Heart left ventricle (tissue), 13 donors: ENCODE data around the gene TIMM22.

Experiments used
- POLR2A ChIP-seq, 2 donors: fragments of 450-650 bp; IDR thresholded peaks; one replicate each; pipeline ENCODE4 v1.6.1; 2017; ENCODE audit warnings: antibody characterized with exemption in 2 of 2, mild to moderate bottlenecking in 2 of 2, moderate library complexity in 2 of 2
- TF ChIP-seq, protein P1 (sequence below), 12 donors: fragments of 200-600 bp; sonication (generic) in 4 of 12; IDR thresholded peaks; one replicate each; pipeline versions ENCODE4 v1.5.0 to v1.8.0; 2018 to 2022; ENCODE audit warnings: antibody characterized with exemption in 12 of 12, mild to moderate bottlenecking in 5 of 12
- donor health status: ischemic (EF 13 %, LVEDD 7.1; RV severe dilation, severe dysfunction).
- donor health status: DM: no; HTN: yes; CAD: no.
- donor health status: DM: no; HTN: no; CAD: no.
- donor health status: ischemic (EF 25% LVEDD 6.9; RV normal size, moderate dysfunction).
- donor health status: ischemic (EF 25% LVEDD 5.7; RV mildly dilated, moderate dysfunction).
- donor health status: ischemic (EF 35%, LVEDD 5.7; RV mildly dilated, moderate dysfunction).
- donor health status: nonischemic (EF 11% LVEDD 7.7; RV severe dilation, severe dysfunction).
- donor health status: DM: yes; HTN: yes; CAD: no.
- donor health status: PGD.
- donor health status: ischemic (EF 29% LVEDD 5.4; RV normal size, mild dysfunction).
- donor health status: nonischemic (EF 23%, LVEDD 6.1; RV moderate dilation, normal function).

DNA sequence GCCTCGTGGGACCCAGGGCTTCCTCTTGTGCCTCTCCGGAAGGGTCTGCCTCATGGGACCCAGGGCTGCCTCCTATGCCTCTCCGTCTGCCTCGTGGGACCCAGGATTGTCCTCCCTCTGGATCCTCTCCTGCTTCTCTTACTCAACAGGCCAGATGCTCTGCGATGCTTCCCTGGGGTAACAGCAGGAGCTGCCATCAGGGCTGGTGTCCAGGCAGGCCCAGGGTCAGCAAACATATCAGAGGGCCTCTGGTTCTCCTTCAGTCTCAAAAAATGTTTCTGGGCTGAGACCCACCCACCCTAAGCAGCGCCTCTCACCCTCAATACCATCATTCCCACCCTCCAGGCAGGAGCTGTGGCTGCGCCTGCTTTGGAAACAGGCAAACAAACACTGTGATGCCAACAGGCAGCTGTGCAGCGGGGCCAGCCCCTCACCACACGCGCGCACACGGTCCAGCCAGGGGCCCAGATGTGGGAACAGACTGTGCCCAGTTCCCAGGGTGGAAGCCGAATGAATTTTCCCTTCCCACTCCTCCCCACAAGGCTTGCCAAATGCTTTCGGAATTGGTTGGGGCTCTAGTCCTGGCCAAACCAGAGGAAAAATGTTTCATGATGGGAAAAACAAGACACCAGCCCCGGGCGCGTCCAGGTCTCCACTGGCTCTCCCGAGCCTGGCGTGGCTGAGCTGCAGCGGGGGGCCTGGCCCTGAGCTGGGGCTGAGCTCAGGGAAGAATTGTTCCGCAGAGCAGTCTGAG lies 11.3 kb downstream of the TIMM22 start:
- no peak for TF ChIP-seq POLR2A (IDR thresholded peaks at IDR 0.05)
- TF ChIP-seq, protein P1, sequence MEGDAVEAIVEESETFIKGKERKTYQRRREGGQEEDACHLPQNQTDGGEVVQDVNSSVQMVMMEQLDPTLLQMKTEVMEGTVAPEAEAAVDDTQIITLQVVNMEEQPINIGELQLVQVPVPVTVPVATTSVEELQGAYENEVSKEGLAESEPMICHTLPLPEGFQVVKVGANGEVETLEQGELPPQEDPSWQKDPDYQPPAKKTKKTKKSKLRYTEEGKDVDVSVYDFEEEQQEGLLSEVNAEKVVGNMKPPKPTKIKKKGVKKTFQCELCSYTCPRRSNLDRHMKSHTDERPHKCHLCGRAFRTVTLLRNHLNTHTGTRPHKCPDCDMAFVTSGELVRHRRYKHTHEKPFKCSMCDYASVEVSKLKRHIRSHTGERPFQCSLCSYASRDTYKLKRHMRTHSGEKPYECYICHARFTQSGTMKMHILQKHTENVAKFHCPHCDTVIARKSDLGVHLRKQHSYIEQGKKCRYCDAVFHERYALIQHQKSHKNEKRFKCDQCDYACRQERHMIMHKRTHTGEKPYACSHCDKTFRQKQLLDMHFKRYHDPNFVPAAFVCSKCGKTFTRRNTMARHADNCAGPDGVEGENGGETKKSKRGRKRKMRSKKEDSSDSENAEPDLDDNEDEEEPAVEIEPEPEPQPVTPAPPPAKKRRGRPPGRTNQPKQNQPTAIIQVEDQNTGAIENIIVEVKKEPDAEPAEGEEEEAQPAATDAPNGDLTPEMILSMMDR (IDR thresholded peaks at IDR 0.05) = no peak
